ENCODE results near the gene MYO7A. TPM values are rescaled to one million over a fixed set of nuclear protein-coding genes. Genes with fewer than 3 reads are reported as not detected.

The MYO7A gene
- total and polyA plus RNA-seq, 2 of the 8 experiments (the other 6 are each of a cell fraction or from before 2014, with no cell fraction given) = 1.5 to 1.9 TPM

DNA sequence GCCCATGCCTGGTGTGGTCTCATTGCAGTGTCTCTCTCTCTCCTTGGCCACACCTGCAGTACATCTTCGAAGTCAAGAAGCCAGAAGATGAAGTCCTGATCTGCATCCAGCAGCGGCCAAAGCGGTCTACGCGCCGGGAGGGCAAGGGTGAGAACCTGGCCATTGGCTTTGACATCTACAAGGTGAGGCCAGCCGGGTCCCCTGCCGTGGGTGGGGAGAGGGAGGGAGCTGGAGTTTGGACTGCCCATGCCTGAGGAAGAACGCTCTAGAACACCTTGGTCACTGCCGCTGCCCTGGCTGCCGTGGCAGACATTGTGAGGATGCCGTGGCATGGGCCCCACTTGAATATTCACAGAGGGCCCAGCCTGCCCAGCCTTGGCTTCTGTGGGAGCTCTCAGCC, 9.1 kb upstream of the MYO7A start (continued):
- TF ChIP-seq CTBP2 (IDR thresholded peaks at IDR 0.05; ENCODE audit: borderline replicate concordance, insufficient read depth, insufficient read length, low read length) = no peak
- TF ChIP-seq CEBPB (IDR thresholded peaks at IDR 0.05; ENCODE audit: low read depth, low read length) = no peak
- TF ChIP-seq BRCA1 (IDR thresholded peaks at IDR 0.05; ENCODE audit: low read depth, low read length) = no peak
- no peak for TF ChIP-seq ZNF274 (IDR thresholded peaks at IDR 0.05; ENCODE audit: borderline replicate concordance, extremely low read depth, low read length)
- TF ChIP-seq MAFK (IDR thresholded peaks at IDR 0.05; ENCODE audit: low read depth, low read length) = no peak
